Testis (tissue), 3 donors: ENCODE results near the gene CFAP221. TPM values are rescaled to one million over a fixed set of nuclear protein-coding genes. Genes with fewer than 3 reads are reported as not detected.

Experiments used
- DNase-seq: peaks from one replicate; pipeline ENCODE4 v3.0.0-alpha.2; 2019
- H3K27ac ChIP-seq, 2 donors: fragments of 200-600 bp; sonication (generic); one replicate each; pipeline ENCODE4 v1.5.1; 2019
- H3K27me3 ChIP-seq: fragments of 200-600 bp; sonication (generic); one replicate; pipeline ENCODE4 v1.5.1; 2019
- H3K36me3 ChIP-seq: fragments of 200-600 bp; sonication (generic); one replicate; pipeline ENCODE4 v1.5.1; 2017; ENCODE audit warnings: low read depth; ENCODE audit errors: missing control alignments
- H3K4me1 ChIP-seq: fragments of 200-600 bp; sonication (generic); one replicate; pipeline ENCODE4 v1.5.1; 2019
- H3K4me3 ChIP-seq, 2 donors: fragments of 200-600 bp; sonication (generic); one replicate each; pipeline ENCODE4 v1.5.1; 2017 to 2019
- H3K9me3 ChIP-seq: fragments of 200-600 bp; sonication (generic); one replicate; pipeline ENCODE4 v1.5.1; 2017
- POLR2A ChIP-seq: fragments of 450-650 bp; IDR thresholded peaks from one replicate; pipeline ENCODE4 v1.6.1; 2017; ENCODE audit warnings: antibody characterized with exemption, mild to moderate bottlenecking, moderate library complexity
- WGBS, 2 donors: methylation state at CpG; one replicate each; pipeline ENCODE4 v1.1.5; 2018; 5-methylcytosine and 5-hydroxymethylcytosine counted together
- intact Hi-C: fragments of 100-400 bp; cut with DNase I; formaldehyde crosslinking; loops from one replicate; pipeline ENCODE4 v1.15.1; 2023; ENCODE audit warnings: low total_unique reads
- polyA plus RNA-seq: library from polyadenylated mRNA; stranded (reverse); fragments of 350-450 nt; fragmentation: Illumina TruSeq; extraction: RNeasy Lipid Tissue Mini Kit (QIAGEN cat#74804); gene quantifications from one replicate; pipeline ENCODE4 v1.2.3, GENCODE V29; 2014; ENCODE audit warnings: low read depth, low replicate concordance; ENCODE audit not compliant: insufficient read depth
- total RNA-seq, 2 donors: library from RNA; depleted of rRNA; stranded (reverse); fragments of >200 nt; gene quantifications; one replicate each; pipeline ENCODE4 v1.2.3, GENCODE V29; 2016
- TF ChIP-seq, protein P1 (sequence below), 3 experiments: fragments of 450-650 bp in 2 of 3; fragments of 200-600 bp in 1 of 3; sonication (generic) in 1 of 3; IDR thresholded peaks; one replicate each; pipeline ENCODE4 v1.5.1; 2016 to 2019; ENCODE audit warnings: antibody characterized with exemption in 3 of 3, mild to moderate bottlenecking in 2 of 3, moderate library complexity in 1 of 3

The CFAP221 gene
- total and polyA plus RNA-seq, 3 donors from 2014 or later, result 28.2 to 91.2 (median 62.4) TPM

DNA sequence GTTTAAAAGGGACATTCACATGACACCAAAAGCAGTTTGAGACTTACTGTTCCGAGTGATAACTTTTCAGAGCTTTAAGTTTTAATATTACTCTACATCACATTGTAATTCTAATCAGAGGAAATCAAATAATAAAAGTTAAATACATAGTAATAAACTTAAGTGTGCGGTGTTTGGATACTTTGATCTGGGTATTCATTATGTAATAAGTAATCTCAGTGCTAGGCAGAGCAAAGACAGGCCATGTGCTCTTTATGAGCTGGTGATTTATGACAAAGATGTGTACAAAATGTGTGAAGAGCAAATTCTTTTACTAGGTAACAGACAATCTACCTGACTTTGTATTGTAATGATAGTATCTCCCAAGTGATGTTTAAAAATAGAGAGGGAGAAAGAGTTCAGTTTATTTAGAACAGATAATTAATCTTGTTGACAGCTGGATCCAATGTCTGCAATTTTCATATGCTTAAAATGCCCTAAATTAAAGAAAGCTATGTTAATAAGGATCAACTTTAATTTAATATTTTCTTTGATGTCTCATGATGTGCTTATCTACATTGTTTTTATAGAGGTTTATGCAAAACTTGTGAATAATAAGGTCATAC, 4.4 kb downstream of the CFAP221 start:
- no peak for TF ChIP-seq POLR2A
- TF ChIP-seq, protein P1, sequence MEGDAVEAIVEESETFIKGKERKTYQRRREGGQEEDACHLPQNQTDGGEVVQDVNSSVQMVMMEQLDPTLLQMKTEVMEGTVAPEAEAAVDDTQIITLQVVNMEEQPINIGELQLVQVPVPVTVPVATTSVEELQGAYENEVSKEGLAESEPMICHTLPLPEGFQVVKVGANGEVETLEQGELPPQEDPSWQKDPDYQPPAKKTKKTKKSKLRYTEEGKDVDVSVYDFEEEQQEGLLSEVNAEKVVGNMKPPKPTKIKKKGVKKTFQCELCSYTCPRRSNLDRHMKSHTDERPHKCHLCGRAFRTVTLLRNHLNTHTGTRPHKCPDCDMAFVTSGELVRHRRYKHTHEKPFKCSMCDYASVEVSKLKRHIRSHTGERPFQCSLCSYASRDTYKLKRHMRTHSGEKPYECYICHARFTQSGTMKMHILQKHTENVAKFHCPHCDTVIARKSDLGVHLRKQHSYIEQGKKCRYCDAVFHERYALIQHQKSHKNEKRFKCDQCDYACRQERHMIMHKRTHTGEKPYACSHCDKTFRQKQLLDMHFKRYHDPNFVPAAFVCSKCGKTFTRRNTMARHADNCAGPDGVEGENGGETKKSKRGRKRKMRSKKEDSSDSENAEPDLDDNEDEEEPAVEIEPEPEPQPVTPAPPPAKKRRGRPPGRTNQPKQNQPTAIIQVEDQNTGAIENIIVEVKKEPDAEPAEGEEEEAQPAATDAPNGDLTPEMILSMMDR (IDR thresholded peaks at IDR 0.05), result no peak
- no peaks in the 10 kb centered on the region for H3K9me3 ChIP-seq
- DNase-seq, result no peak
- no peaks in the 10 kb centered on the region for H3K36me3 ChIP-seq
- H3K4me3 ChIP-seq, result no peak overlapping the region
- no peaks in the 10 kb centered on the region for H3K27me3 ChIP-seq
- peaks cover 4% of the 10 kb centered on the region for H3K4me1 ChIP-seq
- intact Hi-C loops, result no loop called here
- 83 to 87% methylated on average over 2 of the region's 2 CpGs for WGBS, 2 donors
- no peak overlapping the region for H3K27ac ChIP-seq

GRCh38 chr2:119549241-119549640, 5.0 kb downstream of the CFAP221 start:
- Histone ChIP-seq H3K36me3 (no peaks in the 10 kb centered on the region), H3K9me3 (no peaks in the 10 kb centered on the region), H3K4me1 (peaks cover 4% of the 10 kb centered on the region), H3K27me3 (no peaks in the 10 kb centered on the region), H3K27ac (no peak overlapping the region), H3K4me3 (no peak overlapping the region)
- WGBS, 2 donors, result 79 to 81% methylated on average over 1 of the region's 1 CpG
- TF ChIP-seq, protein P1 (IDR thresholded peaks at IDR 0.05), result no peak
- TF ChIP-seq POLR2A, result no peak
- intact Hi-C loops, result no loop called here
- no peak for DNase-seq

- Histone ChIP-seq H3K27ac (no peak overlapping the region), H3K4me3 (no peak overlapping the region), H3K36me3 (no peaks in the 10 kb centered on the region), H3K27me3 (no peaks in the 10 kb centered on the region), H3K4me1 (no peaks in the 10 kb centered on the region), H3K9me3 (no peaks in the 10 kb centered on the region)
- DNase-seq, result no peak
- TF ChIP-seq, protein P1 (IDR thresholded peaks at IDR 0.05), result no peak
- TF ChIP-seq POLR2A, result no peak
- intact Hi-C loops, result no loop called here
- 77 to 88% methylated on average over 2 of the region's 2 CpGs for WGBS, 2 donors
These were observed 6.1 kb downstream of the CFAP221 start for GRCh38 chr2:119550346-119550745.

DNA sequence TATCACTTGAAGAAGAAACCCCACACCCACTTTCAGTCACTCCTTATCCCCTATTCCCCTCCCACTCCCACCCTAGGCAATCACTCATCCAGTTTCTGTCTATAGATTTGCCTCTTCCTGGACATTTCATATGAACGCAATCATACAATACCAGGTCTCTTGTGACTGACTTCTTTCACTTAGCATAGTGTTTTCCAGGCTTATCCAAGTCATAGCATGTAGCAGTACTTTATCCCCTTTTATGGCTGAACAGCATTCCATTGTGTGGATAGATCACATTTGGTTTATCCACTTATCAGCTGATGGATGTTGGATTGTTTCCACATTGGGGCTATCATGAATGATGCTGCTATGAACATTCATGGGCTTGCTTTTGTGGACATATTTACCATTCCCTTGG, 6.6 kb downstream of the CFAP221 start:
- Histone ChIP-seq H3K36me3 (no peaks in the 10 kb centered on the region), H3K4me3 (no peak overlapping the region), H3K27me3 (no peaks in the 10 kb centered on the region), H3K9me3 (no peaks in the 10 kb centered on the region), H3K4me1 (no peaks in the 10 kb centered on the region), H3K27ac (no peak overlapping the region)
- 93 to 96% methylated on average over 1 of the region's 1 CpG for WGBS, 2 donors
- no peak for TF ChIP-seq POLR2A
- TF ChIP-seq, protein P1 (IDR thresholded peaks at IDR 0.05), result no peak
- DNase-seq, result no peak
- intact Hi-C loops, result no loop called here

GRCh38 chr2:119552902-119553301, 8.7 kb downstream of the CFAP221 start:
- H3K4me1 ChIP-seq, result no peaks in the 10 kb centered on the region
- DNase-seq, result no peak
- 85 to 89% methylated on average over 3 of the region's 3 CpGs for WGBS, 2 donors
- intact Hi-C loops, result no loop called here
- no peaks in the 10 kb centered on the region for H3K36me3 ChIP-seq
- no peak overlapping the region for H3K27ac ChIP-seq
- no peaks in the 10 kb centered on the region for H3K9me3 ChIP-seq
- no peak overlapping the region for H3K4me3 ChIP-seq
- no peaks in the 10 kb centered on the region for H3K27me3 ChIP-seq
- TF ChIP-seq, protein P1 (IDR thresholded peaks at IDR 0.05), result no peak
- no peak for TF ChIP-seq POLR2A
